Measurements from ENCODE around the gene SORBS2.

SORBS2 gene

GRCh38 chr4:185835814-185836213, 23.8 kb upstream of the SORBS2 start:
- DNase-seq: no peak

- DNase-seq: no peak
Observed at GRCh38 chr4:185835336-185835735, 23.3 kb upstream of the SORBS2 start.

GRCh38 chr4:185834778-185835177, 22.8 kb upstream of the SORBS2 start:
- DNase-seq: no peak

GRCh38 chr4:185834088-185834487, 22.1 kb upstream of the SORBS2 start:
- no peak for DNase-seq

GRCh38 chr4:185833055-185833598, 21.1 kb upstream of the SORBS2 start:
- peak in 1 of 3 experiments; percentile 45 for DNase-seq

- DNase-seq: no peak
Observed at GRCh38 chr4:185831125-185831815, 19.3 kb upstream of the SORBS2 start.

- DNase-seq: peak in 1 of 3 experiments; percentile 37
Observed at GRCh38 chr4:185830263-185830994, 18.4 kb upstream of the SORBS2 start.

- no peak for DNase-seq
Observed at GRCh38 chr4:185826381-185826780, 14.4 kb upstream of the SORBS2 start.

- DNase-seq: no peak
Observed at GRCh38 chr4:185825737-185826136, 13.7 kb upstream of the SORBS2 start.

GRCh38 chr4:185822791-185823190, 10.8 kb upstream of the SORBS2 start:
- DNase-seq: no peak

- no peak for DNase-seq
Observed at GRCh38 chr4:185821029-185821419, 9.0 kb upstream of the SORBS2 start.

GRCh38 chr4:185820146-185821028, 8.4 kb upstream of the SORBS2 start:
- no peak for DNase-seq

- DNase-seq: no peak
Observed at GRCh38 chr4:185819144-185819543, 7.2 kb upstream of the SORBS2 start.

GRCh38 chr4:185817403-185817818, 5.4 kb upstream of the SORBS2 start:
- DNase-seq: peak; percentile 17 to 54 (median 23)

- DNase-seq: no peak
Observed at GRCh38 chr4:185813133-185813532, 1.1 kb upstream of the SORBS2 start.

- DNase-seq: peak; percentile 9 to 65 (median 46)
Observed at GRCh38 chr4:185810746-185811508, 1.1 kb downstream of the SORBS2 start.

- DNase-seq: no peak
Observed at GRCh38 chr4:185809533-185810071, 2.4 kb downstream of the SORBS2 start.

- no peak for DNase-seq
Observed at GRCh38 chr4:185809121-185809520, 2.9 kb downstream of the SORBS2 start.

GRCh38 chr4:185805979-185806378, 6.0 kb downstream of the SORBS2 start:
- no peak for DNase-seq

GRCh38 chr4:185805262-185805802, 6.7 kb downstream of the SORBS2 start:
- DNase-seq: no peak

GRCh38 chr4:185803022-185803421, 9.0 kb downstream of the SORBS2 start:
- no peak for DNase-seq

GRCh38 chr4:185801471-185801870, 10.5 kb downstream of the SORBS2 start:
- DNase-seq: no peak
